Astrocyte of the spinal cord (primary cell): Measurements from ENCODE around the gene PCBD2.

Source experiments
- DNase-seq: peaks from one replicate; pipeline ENCODE4 v3.0.0; 2011; ENCODE audit warnings: low read depth, low spot score
- H3K4me3 ChIP-seq: 2 replicates; pipeline ENCODE4 v1.5.1; 2011; ENCODE audit warnings: low read depth, mild to moderate bottlenecking, low read length, moderate library complexity
- in situ Hi-C: cut with HindIII; loops from 2 replicates; pipeline ENCODE4 v1.10.0; 2017; ENCODE audit warnings: low sequenced_read_pairs
- TF ChIP-seq, protein P1 (sequence below): IDR thresholded peaks from 2 replicates; pipeline ENCODE4 v1.5.1; 2012; ENCODE audit warnings: low read depth, mild to moderate bottlenecking, low read length, inconsistent platforms

Gene PCBD2

GRCh38 chr5:135008981-135009735, 104.2 kb downstream of the PCBD2 start:
- no peak for DNase-seq
- TF ChIP-seq, protein P1, sequence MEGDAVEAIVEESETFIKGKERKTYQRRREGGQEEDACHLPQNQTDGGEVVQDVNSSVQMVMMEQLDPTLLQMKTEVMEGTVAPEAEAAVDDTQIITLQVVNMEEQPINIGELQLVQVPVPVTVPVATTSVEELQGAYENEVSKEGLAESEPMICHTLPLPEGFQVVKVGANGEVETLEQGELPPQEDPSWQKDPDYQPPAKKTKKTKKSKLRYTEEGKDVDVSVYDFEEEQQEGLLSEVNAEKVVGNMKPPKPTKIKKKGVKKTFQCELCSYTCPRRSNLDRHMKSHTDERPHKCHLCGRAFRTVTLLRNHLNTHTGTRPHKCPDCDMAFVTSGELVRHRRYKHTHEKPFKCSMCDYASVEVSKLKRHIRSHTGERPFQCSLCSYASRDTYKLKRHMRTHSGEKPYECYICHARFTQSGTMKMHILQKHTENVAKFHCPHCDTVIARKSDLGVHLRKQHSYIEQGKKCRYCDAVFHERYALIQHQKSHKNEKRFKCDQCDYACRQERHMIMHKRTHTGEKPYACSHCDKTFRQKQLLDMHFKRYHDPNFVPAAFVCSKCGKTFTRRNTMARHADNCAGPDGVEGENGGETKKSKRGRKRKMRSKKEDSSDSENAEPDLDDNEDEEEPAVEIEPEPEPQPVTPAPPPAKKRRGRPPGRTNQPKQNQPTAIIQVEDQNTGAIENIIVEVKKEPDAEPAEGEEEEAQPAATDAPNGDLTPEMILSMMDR, result no peak
- H3K4me3 ChIP-seq, result no peak overlapping the region
- in situ Hi-C loops, result no loop called here

GRCh38 chr5:135009736-135010501, 105.0 kb downstream of the PCBD2 start:
- in situ Hi-C loops, result no loop called here
- TF ChIP-seq, protein P1, result no peak
- DNase-seq, result no peak
- no peak overlapping the region for H3K4me3 ChIP-seq

DNA sequence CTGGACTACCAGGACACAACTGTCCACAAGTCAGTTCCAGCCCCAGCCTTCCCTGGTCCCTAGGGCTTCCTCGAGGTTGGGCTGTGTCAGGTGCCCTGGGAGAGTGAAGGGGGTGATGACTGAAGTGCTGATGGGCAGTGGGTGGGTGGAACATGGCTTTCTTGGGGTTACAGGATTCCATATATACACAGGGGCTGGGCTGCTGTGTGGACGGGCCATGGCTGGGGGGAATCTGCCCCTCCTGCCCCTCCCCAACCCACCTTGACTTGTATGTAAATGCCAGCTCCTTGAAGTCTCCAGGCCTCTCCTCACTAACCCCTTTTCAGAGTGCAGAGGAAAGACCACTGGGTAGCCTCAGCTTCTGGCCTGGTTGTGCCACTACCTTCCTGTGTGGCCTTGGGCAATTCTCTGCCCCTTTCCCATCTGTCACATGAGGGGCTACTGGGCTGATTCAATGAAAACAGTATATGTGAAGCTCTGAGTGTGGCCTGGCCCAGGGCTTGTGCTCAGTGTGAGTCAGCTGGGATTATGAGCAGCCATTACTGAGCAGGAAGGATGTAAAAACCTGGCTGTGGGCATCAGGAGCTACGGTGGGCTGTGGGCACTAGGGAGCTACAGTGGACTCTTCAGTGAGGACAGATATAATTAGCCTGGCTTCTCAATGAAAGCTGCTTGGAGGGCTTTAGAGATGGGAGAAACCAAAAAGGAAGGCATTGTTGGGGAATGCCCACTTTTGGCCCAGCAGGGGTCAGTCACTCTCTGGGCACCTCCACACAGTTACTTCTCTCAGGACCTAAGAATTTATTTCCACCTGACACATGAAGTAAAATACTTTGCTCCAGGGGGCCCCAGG, 105.8 kb downstream of the PCBD2 start:
- TF ChIP-seq, protein P1, result no peak
- H3K4me3 ChIP-seq, result no peak overlapping the region
- no peak for DNase-seq
- in situ Hi-C loops, result no loop called here

DNA sequence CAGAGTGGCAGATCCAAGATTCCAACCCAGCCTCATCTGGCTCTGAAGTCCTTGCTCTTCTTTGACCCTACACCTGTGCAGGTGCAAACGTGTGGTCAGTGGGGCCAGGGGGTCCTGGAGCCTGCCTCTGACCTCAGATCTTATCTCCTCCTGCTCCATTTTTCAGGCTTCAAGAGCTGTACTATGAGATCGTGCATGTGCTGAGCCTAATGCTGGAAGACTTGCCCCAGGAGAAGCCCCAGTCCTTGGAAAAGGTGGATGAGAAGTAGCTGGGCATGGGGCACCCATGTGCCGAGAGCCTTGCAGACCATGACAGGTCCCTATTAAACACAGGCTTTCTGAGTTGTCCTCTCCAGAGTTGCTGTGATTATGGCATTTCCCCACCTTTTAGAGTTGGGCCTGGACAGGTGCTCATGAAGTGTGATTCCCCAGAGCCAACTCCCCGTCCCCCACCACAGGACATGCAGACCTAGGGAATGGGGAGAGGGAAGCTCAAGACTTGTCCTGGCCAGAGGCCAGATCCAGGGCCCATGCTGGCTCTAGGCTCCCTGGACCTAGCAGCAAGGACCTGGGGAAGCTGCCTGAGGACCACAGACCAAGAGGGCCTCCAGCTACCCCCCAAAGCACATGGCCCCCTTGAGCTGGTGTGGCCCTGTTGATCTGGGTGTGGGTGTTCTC, 106.6 kb downstream of the PCBD2 start:
- in situ Hi-C loops, result no loop called here
- no peak overlapping the region for H3K4me3 ChIP-seq

DNA sequence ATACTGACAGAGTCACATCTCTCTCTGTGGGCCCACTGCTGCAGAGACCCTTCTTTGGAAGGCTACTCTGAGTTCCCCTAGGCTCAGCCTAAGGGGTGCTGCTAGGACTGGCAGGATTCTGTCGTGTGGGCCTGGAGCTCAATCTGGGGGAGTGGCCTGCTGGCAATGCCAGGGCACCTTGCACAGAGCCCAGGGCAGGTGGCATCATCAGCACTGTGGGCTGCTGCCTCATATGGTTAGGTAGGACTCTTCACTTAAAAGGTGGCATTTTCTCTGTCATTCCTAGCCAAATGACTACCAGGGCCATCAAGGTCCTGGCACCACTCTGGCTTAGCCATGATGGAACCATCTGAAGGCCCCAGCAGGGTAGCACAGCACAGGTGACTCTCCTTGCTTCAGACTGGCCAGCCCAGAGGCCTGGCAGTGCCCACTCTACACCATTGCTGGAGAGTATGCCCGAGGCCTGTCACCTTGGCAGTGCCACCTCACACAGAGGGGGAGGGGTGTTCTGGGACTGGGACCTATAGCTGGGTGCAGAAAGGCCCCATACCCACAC, 107.2 kb downstream of the PCBD2 start:
- TF ChIP-seq, protein P1, result no peak
- in situ Hi-C loops, result no loop called here
- DNase-seq, result no peak

More for the DNA sequence above, 106.6 kb downstream of the PCBD2 start:
- TF ChIP-seq, protein P1, result no peak
- no peak for DNase-seq

More for the DNA sequence above, 107.2 kb downstream of the PCBD2 start:
- no peak overlapping the region for H3K4me3 ChIP-seq
